CD4-positive, alpha-beta T cell (primary cell): ENCODE results near the gene BTG1. TPM values are rescaled to one million over a fixed set of nuclear protein-coding genes. Genes with fewer than 3 reads are reported as not detected.

ENCODE experiments used
- ATAC-seq: fragments of 200-7000 bp; cut with Tn5 transposase; one replicate; pipeline ENCODE4 v1.10.0; 2022; ENCODE audit warnings: mild to moderate bottlenecking; ENCODE audit not compliant: poor library complexity
- CTCF ChIA-PET: fragments of 350-600 bp; sonication (Branson Sonifier 250); formaldehyde crosslinking; loops from one replicate; lab custom pipeline; 2021; ENCODE audit warnings: antibody characterized with exemption, inconsistent platforms; lab: Charles Lee
- POLR2A ChIA-PET: fragments of 350-600 bp; sonication (Branson Sonifier 250); formaldehyde crosslinking; loops from one replicate; lab custom pipeline; 2021; ENCODE audit warnings: antibody characterized with exemption, inconsistent platforms; lab: Charles Lee
- DNase-seq, 14 experiments: peaks; one replicate each; pipeline ENCODE4 v3.0.0-alpha.2; 2013 to 2020; ENCODE audit warnings: mixed read lengths in 2 of 14
- H3K27ac ChIP-seq, 2 donors: one replicate each; pipeline versions ENCODE4 v1.5.1 to v1.7.0; 2013; ENCODE audit warnings: low read length in 2 of 2, low read depth in 1 of 2, mild to moderate bottlenecking in 1 of 2
- H3K27me3 ChIP-seq, 2 experiments: 1 replicate in 1 of 2; 2 replicates in 1 of 2; pipeline versions ENCODE4 v1.6.1 to v1.7.0; 2013; ENCODE audit warnings: low read length in 2 of 2, control low read depth in 1 of 2, mild to moderate bottlenecking in 1 of 2, moderate library complexity in 1 of 2; ENCODE audit not compliant: insufficient read depth in 2 of 2, control insufficient read depth in 1 of 2
- H3K36me3 ChIP-seq: one replicate; pipeline ENCODE4 v1.6.1; 2013; ENCODE audit warnings: low read length, control low read depth; ENCODE audit not compliant: insufficient read depth
- H3K4me1 ChIP-seq: one replicate; pipeline ENCODE4 v1.6.1; 2013; ENCODE audit warnings: low read length, control low read depth; ENCODE audit not compliant: insufficient read depth
- H3K4me3 ChIP-seq: one replicate; pipeline ENCODE4 v1.5.1; 2013; ENCODE audit warnings: mild to moderate bottlenecking, low read length, moderate library complexity
- H3K9me3 ChIP-seq, 2 experiments: 1 replicate in 1 of 2; 2 replicates in 1 of 2; pipeline versions ENCODE4 v1.6.1 to v1.7.0; 2013; ENCODE audit warnings: low read length in 2 of 2, mild to moderate bottlenecking in 2 of 2, control low read depth in 1 of 2, moderate library complexity in 1 of 2; ENCODE audit not compliant: control insufficient read depth in 1 of 2, insufficient read depth in 1 of 2
- H3K27ac Mint-ChIP-seq: one replicate; pipeline ENCODE4 v1.8.0; 2020; ENCODE audit warnings: mixed read lengths
- H3K27me3 Mint-ChIP-seq: one replicate; pipeline ENCODE4 v1.8.0; 2021; ENCODE audit warnings: mixed read lengths
- H3K36me3 Mint-ChIP-seq: one replicate; pipeline ENCODE4 v1.8.0; 2021; ENCODE audit warnings: low read depth, mixed read lengths
- H3K4me1 Mint-ChIP-seq: one replicate; pipeline ENCODE4 v1.8.0; 2021; ENCODE audit warnings: low read depth, mixed read lengths
- H3K4me3 Mint-ChIP-seq: one replicate; pipeline ENCODE4 v1.8.0; 2020; ENCODE audit warnings: mild to moderate bottlenecking, mixed read lengths
- H3K9me3 Mint-ChIP-seq: one replicate; pipeline ENCODE4 v1.8.0; 2020; ENCODE audit warnings: mixed read lengths
- intact Hi-C, 2 experiments: fragments of 100-400 bp; cut with DNase I in 1 of 2; cut with micrococcal nuclease in 1 of 2; formaldehyde crosslinking; loops; one replicate each; pipeline versions ENCODE4 v1.15.1 to v1.9.0; 2023 to 2025; cut with DNase I, micrococcal nuclease
- total RNA-seq, 174 experiments: library from RNA in 2 of 174; stranded (reverse) in 2 of 174; gene quantifications; one replicate each; pipeline ENCODE4 v1.2.3 and lab custom pipeline; 2021 to 2026
- TF ChIP-seq, protein P1 (sequence below): fragments of 200-600 bp; IDR thresholded peaks from one replicate; pipeline ENCODE4 v1.8.0; 2022; ENCODE audit warnings: antibody characterized with exemption, mild to moderate bottlenecking

BTG1 gene
- total RNA-seq, 2 experiments from 2014 or later: 1,698 to 1,774 TPM

DNA sequence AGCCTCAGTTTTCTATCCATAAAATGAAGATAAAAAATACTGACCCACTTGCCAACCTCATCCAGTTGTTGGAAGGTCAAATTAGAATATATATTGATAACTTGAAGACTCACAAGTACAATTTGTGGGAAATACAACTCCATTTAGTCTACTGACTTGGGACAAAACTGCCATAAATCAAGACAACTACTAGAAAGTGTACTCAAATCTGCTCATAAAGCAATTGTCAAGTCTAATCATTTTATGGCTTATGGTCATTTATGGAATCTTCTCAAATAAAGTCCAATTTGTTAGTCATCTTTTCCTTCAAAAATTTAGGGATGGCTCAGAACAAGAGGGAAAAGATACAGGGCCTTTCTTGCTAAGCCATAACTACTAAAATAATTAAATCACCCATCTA is 7.0 kb downstream of the BTG1 start:
- Mint-ChIP-seq H3K4me1 (peaks cover 41% of the 10 kb centered on the region), H3K9me3 (no peaks in the 10 kb centered on the region), H3K36me3 (peaks cover 97% of the 10 kb centered on the region), H3K4me3 (peak overlapping the region; percentile 100), H3K27ac (peak overlapping the region; percentile 99), H3K27me3 (peaks cover 1% of the 10 kb centered on the region)
- Histone ChIP-seq H3K36me3 (peaks cover 41% of the 10 kb centered on the region), H3K27ac (peak overlapping the region in 1 of 2 donors; percentile 93), H3K4me3 (peak overlapping the region; percentile 94), H3K4me1 (peaks cover 22% of the 10 kb centered on the region), H3K9me3 (no peaks in the 10 kb centered on the region), H3K27me3 (no peaks in the 10 kb centered on the region)
- TF ChIP-seq, protein P1, sequence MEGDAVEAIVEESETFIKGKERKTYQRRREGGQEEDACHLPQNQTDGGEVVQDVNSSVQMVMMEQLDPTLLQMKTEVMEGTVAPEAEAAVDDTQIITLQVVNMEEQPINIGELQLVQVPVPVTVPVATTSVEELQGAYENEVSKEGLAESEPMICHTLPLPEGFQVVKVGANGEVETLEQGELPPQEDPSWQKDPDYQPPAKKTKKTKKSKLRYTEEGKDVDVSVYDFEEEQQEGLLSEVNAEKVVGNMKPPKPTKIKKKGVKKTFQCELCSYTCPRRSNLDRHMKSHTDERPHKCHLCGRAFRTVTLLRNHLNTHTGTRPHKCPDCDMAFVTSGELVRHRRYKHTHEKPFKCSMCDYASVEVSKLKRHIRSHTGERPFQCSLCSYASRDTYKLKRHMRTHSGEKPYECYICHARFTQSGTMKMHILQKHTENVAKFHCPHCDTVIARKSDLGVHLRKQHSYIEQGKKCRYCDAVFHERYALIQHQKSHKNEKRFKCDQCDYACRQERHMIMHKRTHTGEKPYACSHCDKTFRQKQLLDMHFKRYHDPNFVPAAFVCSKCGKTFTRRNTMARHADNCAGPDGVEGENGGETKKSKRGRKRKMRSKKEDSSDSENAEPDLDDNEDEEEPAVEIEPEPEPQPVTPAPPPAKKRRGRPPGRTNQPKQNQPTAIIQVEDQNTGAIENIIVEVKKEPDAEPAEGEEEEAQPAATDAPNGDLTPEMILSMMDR: no peak
- DNase-seq (no peak), ATAC-seq (no peak)
- POLR2A ChIA-PET: interaction anchor here (0.5 to 10.0 kb wide), 16 partner anchors 6 to 757 kb away, joined by 3 to 298 read pairs (median 8); partner anchors contain the start of gene BTG1
- intact Hi-C loops: loop anchor here (5.0 to 10.0 kb wide), 2 partner anchors 101 to 364 kb away; no protein-coding TSS in a partner anchor
- CTCF ChIA-PET: interaction anchor here (1.3 to 2.0 kb wide), 2 partner anchors 327 to 432 kb away, joined by 4 to 8 read pairs; no protein-coding TSS in a partner anchor

DNA sequence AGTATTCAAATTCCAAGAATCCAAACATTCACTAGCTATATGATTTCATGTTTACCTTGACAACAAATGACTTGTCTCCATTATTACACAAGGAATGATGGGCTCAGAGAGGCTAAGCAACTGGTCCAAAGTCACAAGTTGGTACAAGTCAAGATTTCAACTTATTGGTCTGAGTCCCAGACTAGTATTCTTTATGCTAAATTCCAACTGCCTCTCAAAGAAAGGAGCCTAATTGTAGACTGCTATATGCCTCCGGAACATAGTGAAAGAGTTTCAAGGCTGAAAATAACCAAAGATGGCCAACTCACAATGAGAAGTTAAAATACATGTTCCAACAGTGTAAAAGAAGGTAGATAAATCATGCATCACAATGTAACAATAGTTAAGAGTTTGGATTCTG is 7.5 kb downstream of the BTG1 start:
- Mint-ChIP-seq H3K4me3 (peak overlapping the region; percentile 100), H3K27ac (peak overlapping the region; percentile 99), H3K4me1 (peaks cover 45% of the 10 kb centered on the region), H3K27me3 (no peaks in the 10 kb centered on the region), H3K36me3 (peaks cover 97% of the 10 kb centered on the region), H3K9me3 (no peaks in the 10 kb centered on the region)
- CTCF ChIA-PET: interaction anchor here (0.6 to 2.0 kb wide), 3 partner anchors 326 to 659 kb away, joined by 4 to 8 read pairs (median 4); no protein-coding TSS in a partner anchor
- peak overlapping the region; percentile 5 to 93 for H3K27ac ChIP-seq
- intact Hi-C loops: loop anchor here (5.0 to 10.0 kb wide), 2 partner anchors 101 to 363 kb away; no protein-coding TSS in a partner anchor
- H3K4me1 ChIP-seq: peaks cover 27% of the 10 kb centered on the region
- TF ChIP-seq, protein P1: no peak
- no peaks in the 10 kb centered on the region for H3K27me3 ChIP-seq
- H3K4me3 ChIP-seq: peak overlapping the region; percentile 94
- POLR2A ChIA-PET: interaction anchor here (0.5 to 10.0 kb wide), 24 partner anchors 6 to 756 kb away, joined by 3 to 298 read pairs (median 6); partner anchors contain the start of gene BTG1
- no peak for ATAC-seq
- peak in 1 of 14 experiments; percentile 38 for DNase-seq
- peaks cover 36% of the 10 kb centered on the region for H3K36me3 ChIP-seq
- H3K9me3 ChIP-seq: no peaks in the 10 kb centered on the region

GRCh38 chr12:92136965-92137721 is 8.5 kb downstream of the BTG1 start:
- H3K4me3 Mint-ChIP-seq: peak overlapping the region; percentile 100
- peak overlapping the region; percentile 29 to 62 for H3K27ac ChIP-seq
- H3K4me1 ChIP-seq: peaks cover 31% of the 10 kb centered on the region
- ATAC-seq (no peak), DNase-seq (peak in 2 of 14 experiments; percentile 52 to 56)
- TF ChIP-seq, protein P1: no peak
- CTCF ChIA-PET: interaction anchor here (0.6 to 2.0 kb wide), 5 partner anchors 74 to 755 kb away, joined by 3 to 8 read pairs (median 4); no protein-coding TSS in a partner anchor
- peaks cover 92% of the 10 kb centered on the region for H3K36me3 Mint-ChIP-seq
- peak overlapping the region; percentile 94 for H3K4me3 ChIP-seq
- intact Hi-C loops: loop anchor here (2.0 to 10.0 kb wide), 5 partner anchors 20 to 558 kb away; no protein-coding TSS in a partner anchor
- no peaks in the 10 kb centered on the region for H3K27me3 ChIP-seq
- H3K27me3 Mint-ChIP-seq: no peaks in the 10 kb centered on the region
- H3K36me3 ChIP-seq: peaks cover 27% of the 10 kb centered on the region
- peak overlapping the region; percentile 99 for H3K27ac Mint-ChIP-seq
- no peaks in the 10 kb centered on the region for H3K9me3 Mint-ChIP-seq
- no peaks in the 10 kb centered on the region for H3K9me3 ChIP-seq
- peaks cover 55% of the 10 kb centered on the region for H3K4me1 Mint-ChIP-seq
- POLR2A ChIA-PET: interaction anchor here (0.6 to 10.0 kb wide), 35 partner anchors 7 to 755 kb away, joined by 3 to 298 read pairs (median 5); partner anchors contain the start of gene BTG1
